WI38 (cell line): ENCODE measurements around the gene EDEM1.

Source experiments
- H3K4me3 ChIP-seq: 2 replicates; pipeline ENCODE4 v1.5.1; 2011; ENCODE audit warnings: low read depth, mild to moderate bottlenecking, control low read depth, low read length
- CTCF ChIP-seq: IDR thresholded peaks from 2 replicates; pipeline ENCODE4 v1.5.1; 2012; ENCODE audit warnings: low read depth, mild to moderate bottlenecking, control low read depth, low read length

Gene EDEM1

GRCh38 chr3:5217824-5218595 lies 30.5 kb downstream of the EDEM1 start:
- no peak overlapping the region for H3K4me3 ChIP-seq
- TF ChIP-seq CTCF: no peak

GRCh38 chr3:5218815-5219214 lies 31.3 kb downstream of the EDEM1 start:
- H3K4me3 ChIP-seq: no peak overlapping the region
- TF ChIP-seq CTCF: no peak

- no peak overlapping the region for H3K4me3 ChIP-seq
- no peak for TF ChIP-seq CTCF
Measured at GRCh38 chr3:5219216-5219615, 31.7 kb downstream of the EDEM1 start.

GRCh38 chr3:5220193-5220592 lies 32.7 kb downstream of the EDEM1 start:
- no peak overlapping the region for H3K4me3 ChIP-seq
- TF ChIP-seq CTCF: no peak

- no peak overlapping the region for H3K4me3 ChIP-seq
- no peak for TF ChIP-seq CTCF
Measured at GRCh38 chr3:5220667-5221431, 33.3 kb downstream of the EDEM1 start.

- no peak overlapping the region for H3K4me3 ChIP-seq
- no peak for TF ChIP-seq CTCF
Measured at GRCh38 chr3:5221701-5222100, 34.2 kb downstream of the EDEM1 start.

- no peak overlapping the region for H3K4me3 ChIP-seq
- no peak for TF ChIP-seq CTCF
Measured at GRCh38 chr3:5222283-5223005, 34.9 kb downstream of the EDEM1 start.
